Peyer's patch (tissue), 4 donors: ENCODE results near the gene C2orf81.

ENCODE experiments used
- POLR2A ChIP-seq, 2 donors: fragments of 450-650 bp; IDR thresholded peaks; one replicate each; pipeline ENCODE4 v1.5.1; 2017; ENCODE audit warnings: antibody characterized with exemption in 2 of 2, mild to moderate bottlenecking in 2 of 2, moderate library complexity in 2 of 2
- TF ChIP-seq, protein P1 (sequence below), 6 experiments: fragments of 450-650 bp in 4 of 6; fragments of 200-600 bp in 2 of 6; sonication (generic) in 1 of 6; IDR thresholded peaks; one replicate each; pipeline ENCODE4 v1.5.1; 2017 to 2019; ENCODE audit warnings: antibody characterized with exemption in 6 of 6, mild to moderate bottlenecking in 3 of 6, moderate library complexity in 1 of 6

DNA sequence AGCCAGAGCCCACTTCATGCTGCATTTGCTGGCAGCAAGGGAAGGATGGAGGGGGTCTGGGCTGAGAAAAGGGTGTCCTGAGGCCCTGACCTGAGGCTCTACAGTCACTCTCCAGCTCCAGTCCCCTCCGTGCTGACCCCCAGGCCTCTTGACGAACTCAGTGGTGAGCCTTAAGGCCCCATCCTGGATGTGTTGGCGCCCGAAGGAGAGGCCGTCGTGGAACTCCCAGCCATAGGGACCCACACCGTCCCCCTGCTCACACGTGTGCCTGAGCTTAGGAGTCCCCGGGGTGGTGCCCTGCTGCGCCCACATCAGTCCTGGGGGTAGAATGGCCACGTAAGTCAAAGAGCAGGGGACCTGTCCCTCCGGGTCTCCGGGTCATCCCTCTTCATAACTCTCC lies 43.0 kb upstream of the C2orf81 start:
- no peak for TF ChIP-seq POLR2A (IDR thresholded peaks at IDR 0.05)
- TF ChIP-seq, protein P1, sequence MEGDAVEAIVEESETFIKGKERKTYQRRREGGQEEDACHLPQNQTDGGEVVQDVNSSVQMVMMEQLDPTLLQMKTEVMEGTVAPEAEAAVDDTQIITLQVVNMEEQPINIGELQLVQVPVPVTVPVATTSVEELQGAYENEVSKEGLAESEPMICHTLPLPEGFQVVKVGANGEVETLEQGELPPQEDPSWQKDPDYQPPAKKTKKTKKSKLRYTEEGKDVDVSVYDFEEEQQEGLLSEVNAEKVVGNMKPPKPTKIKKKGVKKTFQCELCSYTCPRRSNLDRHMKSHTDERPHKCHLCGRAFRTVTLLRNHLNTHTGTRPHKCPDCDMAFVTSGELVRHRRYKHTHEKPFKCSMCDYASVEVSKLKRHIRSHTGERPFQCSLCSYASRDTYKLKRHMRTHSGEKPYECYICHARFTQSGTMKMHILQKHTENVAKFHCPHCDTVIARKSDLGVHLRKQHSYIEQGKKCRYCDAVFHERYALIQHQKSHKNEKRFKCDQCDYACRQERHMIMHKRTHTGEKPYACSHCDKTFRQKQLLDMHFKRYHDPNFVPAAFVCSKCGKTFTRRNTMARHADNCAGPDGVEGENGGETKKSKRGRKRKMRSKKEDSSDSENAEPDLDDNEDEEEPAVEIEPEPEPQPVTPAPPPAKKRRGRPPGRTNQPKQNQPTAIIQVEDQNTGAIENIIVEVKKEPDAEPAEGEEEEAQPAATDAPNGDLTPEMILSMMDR (IDR thresholded peaks at IDR 0.05) = no peak
